ENCODE results near the gene FXYD6. TPM values are rescaled to one million over a fixed set of nuclear protein-coding genes. Genes with fewer than 3 reads are reported as not detected.

The FXYD6 gene
- total and polyA plus RNA-seq, 2 of the 8 experiments (the other 6 are each of a cell fraction or from before 2014, with no cell fraction given): 44.6 to 117 TPM

GRCh38 chr11:117816846-117817367, 59.6 kb downstream of the FXYD6 start (continued):
- TF ChIP-seq CHD7 (IDR thresholded peaks at IDR 0.05; ENCODE audit: insufficient replicate concordance, low read length): no peak
- TF ChIP-seq ASH2L (IDR thresholded peaks at IDR 0.05; ENCODE audit: low read length): no peak
- TF ChIP-seq YY1 (IDR thresholded peaks at IDR 0.05; ENCODE audit: low read depth, low read length): no peak
- no peak for TF ChIP-seq SP4 (IDR thresholded peaks at IDR 0.05; ENCODE audit: low read length)
- no peak for TF ChIP-seq KDM4A (IDR thresholded peaks at IDR 0.05; ENCODE audit: low read depth, low read length, severe bottlenecking)
- TF ChIP-seq MAX (IDR thresholded peaks at IDR 0.05): no peak
- no peak for TF ChIP-seq TEAD4 (IDR thresholded peaks at IDR 0.05; ENCODE audit: low read depth, low read length)
- TF ChIP-seq RXRA (IDR thresholded peaks at IDR 0.05; ENCODE audit: insufficient read depth, low read depth, low read length): no peak
- TF ChIP-seq SIN3A (conservative IDR thresholded peaks at IDR 0.05 in 1 of 2, IDR thresholded peaks at IDR 0.05 in 1 of 2; ENCODE audit: low read depth in 1 of 2, low read length in 2 of 2): no peak
- TF ChIP-seq CEBPB (IDR thresholded peaks at IDR 0.05; ENCODE audit: low read depth, low read length): no peak
- no peak for TF ChIP-seq SIRT6 (IDR thresholded peaks at IDR 0.05; ENCODE audit: low read length)
- no peak for TF ChIP-seq CTBP2 (IDR thresholded peaks at IDR 0.05; ENCODE audit: borderline replicate concordance, insufficient read depth, insufficient read length, low read length)
